MCF 10A (cell line): ENCODE results near the gene OSBP. TPM values are rescaled to one million over a fixed set of nuclear protein-coding genes. Genes with fewer than 3 reads are reported as not detected.
A peak's percentile ranks its signal among the peaks of the same experiment; 100 is the strongest.

Experiments used
- BruUV-seq: library from RNA; stranded (reverse); fragments of 400-500 nt; replicated peaks from 2 replicates; lab custom pipeline; 2021; lab: Mats Ljungman, UMichigan
- CTCF ChIA-PET: fragments of 300-600 bp; sonication (Branson Sonifier 250); formaldehyde crosslinking; extraction: SDS; loops from one replicate; lab custom pipeline; 2021; ENCODE audit warnings: antibody characterized with exemption, inconsistent platforms; lab: Yijun Ruan, JAX
- POLR2A ChIA-PET: fragments of 300-600, 350-650 bp; sonication (Branson Sonifier 250); formaldehyde crosslinking; extraction: SDS; loops from one replicate; lab custom pipeline; 2020; ENCODE audit warnings: antibody characterized with exemption, inconsistent platforms; lab: Yijun Ruan, JAX
- DNase-seq: peaks from one replicate; pipeline ENCODE4 v3.0.0-alpha.2; 2018; ENCODE audit not compliant: unreplicated experiment
- H3K27ac Mint-ChIP-seq: one replicate; pipeline ENCODE4 v1.8.0; 2022; ENCODE audit warnings: mild to moderate bottlenecking, low read depth, mixed read lengths; ENCODE audit not compliant: unreplicated experiment
- H3K27me3 Mint-ChIP-seq: one replicate; pipeline ENCODE4 v1.8.0; 2022; ENCODE audit warnings: mixed read lengths; ENCODE audit not compliant: insufficient read depth, unreplicated experiment
- H3K36me3 Mint-ChIP-seq: one replicate; pipeline ENCODE4 v1.8.0; 2022; ENCODE audit warnings: mild to moderate bottlenecking, moderate library complexity, mixed read lengths; ENCODE audit not compliant: insufficient read depth, unreplicated experiment
- H3K4me1 Mint-ChIP-seq: one replicate; pipeline ENCODE4 v1.8.0; 2022; ENCODE audit warnings: mixed read lengths; ENCODE audit not compliant: insufficient read depth, unreplicated experiment
- H3K4me3 Mint-ChIP-seq: one replicate; pipeline ENCODE4 v1.8.0; 2022; ENCODE audit warnings: mild to moderate bottlenecking, moderate library complexity, mixed read lengths; ENCODE audit not compliant: unreplicated experiment
- H3K9me3 Mint-ChIP-seq: one replicate; pipeline ENCODE4 v1.8.0; 2022; ENCODE audit warnings: mixed read lengths; ENCODE audit not compliant: unreplicated experiment
- intact Hi-C: fragments of 100-400 bp; cut with micrococcal nuclease; formaldehyde crosslinking; loops from 2 replicates; pipeline ENCODE4 v1.14.1; 2022
- total RNA-seq: library from RNA; stranded (reverse); gene quantifications from 2 replicates; pipeline ENCODE4 v1.2.3, GENCODE V29; 2022
- TF ChIP-seq, protein P1 (sequence below): fragments of 200-600 bp; IDR thresholded peaks from one replicate; pipeline ENCODE4 v1.8.0; 2022; ENCODE audit warnings: antibody characterized with exemption, mild to moderate bottlenecking; ENCODE audit not compliant: unreplicated experiment

Gene OSBP
- total RNA-seq, 1 experiment from 2014 or later, result 76.1 TPM

GRCh38 chr11:59573216-59573615 is 42.4 kb downstream of the OSBP start:
- H3K4me3 Mint-ChIP-seq, result no peak overlapping the region
- no peaks in the 10 kb centered on the region for H3K9me3 Mint-ChIP-seq
- BruUV-seq, result no TSS peak
- H3K4me1 Mint-ChIP-seq, result peaks cover 19% of the 10 kb centered on the region
- H3K27ac Mint-ChIP-seq, result peak overlapping the region; percentile 78
- DNase-seq, result peak; percentile 58
- no peaks in the 10 kb centered on the region for H3K27me3 Mint-ChIP-seq
- TF ChIP-seq, protein P1, sequence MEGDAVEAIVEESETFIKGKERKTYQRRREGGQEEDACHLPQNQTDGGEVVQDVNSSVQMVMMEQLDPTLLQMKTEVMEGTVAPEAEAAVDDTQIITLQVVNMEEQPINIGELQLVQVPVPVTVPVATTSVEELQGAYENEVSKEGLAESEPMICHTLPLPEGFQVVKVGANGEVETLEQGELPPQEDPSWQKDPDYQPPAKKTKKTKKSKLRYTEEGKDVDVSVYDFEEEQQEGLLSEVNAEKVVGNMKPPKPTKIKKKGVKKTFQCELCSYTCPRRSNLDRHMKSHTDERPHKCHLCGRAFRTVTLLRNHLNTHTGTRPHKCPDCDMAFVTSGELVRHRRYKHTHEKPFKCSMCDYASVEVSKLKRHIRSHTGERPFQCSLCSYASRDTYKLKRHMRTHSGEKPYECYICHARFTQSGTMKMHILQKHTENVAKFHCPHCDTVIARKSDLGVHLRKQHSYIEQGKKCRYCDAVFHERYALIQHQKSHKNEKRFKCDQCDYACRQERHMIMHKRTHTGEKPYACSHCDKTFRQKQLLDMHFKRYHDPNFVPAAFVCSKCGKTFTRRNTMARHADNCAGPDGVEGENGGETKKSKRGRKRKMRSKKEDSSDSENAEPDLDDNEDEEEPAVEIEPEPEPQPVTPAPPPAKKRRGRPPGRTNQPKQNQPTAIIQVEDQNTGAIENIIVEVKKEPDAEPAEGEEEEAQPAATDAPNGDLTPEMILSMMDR, result no peak
- intact Hi-C loops, result no loop called here
- POLR2A ChIA-PET, result interaction anchor here (0.7 to 2.3 kb wide), 7 partner anchors 12 to 195 kb away, joined by 3 to 19 read pairs (median 6); partner anchors contain the start of gene OSBP
- CTCF ChIA-PET, result interaction anchor here (0.6 to 1.3 kb wide), 5 partner anchors 10 to 1921 kb away, joined by 3 to 6 read pairs (median 3); no protein-coding TSS in a partner anchor
- peaks cover 40% of the 10 kb centered on the region for H3K36me3 Mint-ChIP-seq

- Mint-ChIP-seq H3K27me3 (no peaks in the 10 kb centered on the region), H3K4me3 (no peak overlapping the region), H3K4me1 (peaks cover 19% of the 10 kb centered on the region), H3K36me3 (peaks cover 28% of the 10 kb centered on the region), H3K9me3 (no peaks in the 10 kb centered on the region), H3K27ac (no peak overlapping the region)
- POLR2A ChIA-PET, result interaction anchor here (2.3 kb wide), 2 partner anchors 11 to 14 kb away, joined by 6 to 19 read pairs; no protein-coding TSS in a partner anchor
- TF ChIP-seq, protein P1, result no peak
- DNase-seq, result no peak
- CTCF ChIA-PET, result interaction anchor here (0.9 to 1.3 kb wide), 3 partner anchors 8 to 23 kb away, joined by 3 to 4 read pairs (median 3); no protein-coding TSS in a partner anchor
- no TSS peak for BruUV-seq
- intact Hi-C loops, result no loop called here
Observed at GRCh38 chr11:59572091-59572490, 43.5 kb downstream of the OSBP start.

DNA sequence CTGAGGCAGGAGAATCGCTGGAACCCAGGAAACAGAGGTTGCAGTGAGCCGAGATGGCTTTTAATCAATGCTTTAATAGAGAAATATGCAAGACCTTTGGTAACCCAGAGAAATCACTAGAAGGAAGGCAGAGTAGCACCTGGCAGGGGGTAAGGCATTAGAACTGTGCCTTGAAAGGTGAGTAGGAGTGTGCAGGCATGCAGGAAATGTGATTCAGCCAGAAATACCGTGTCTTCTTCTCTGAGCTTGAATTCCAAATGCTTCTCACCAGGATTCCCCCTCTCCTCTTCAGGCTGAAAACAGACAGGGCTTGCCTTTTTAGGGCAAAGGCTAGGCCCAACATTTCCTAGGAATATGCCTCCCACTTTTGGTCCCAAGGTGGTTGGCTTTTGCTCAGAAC is 53.3 kb downstream of the OSBP start:
- TF ChIP-seq, protein P1, result no peak
- Mint-ChIP-seq H3K36me3 (peaks cover 17% of the 10 kb centered on the region), H3K9me3 (no peaks in the 10 kb centered on the region), H3K4me1 (peaks cover 6% of the 10 kb centered on the region), H3K27ac (peak overlapping the region; percentile 99), H3K27me3 (no peaks in the 10 kb centered on the region), H3K4me3 (no peak overlapping the region)
- no TSS peak for BruUV-seq
- CTCF ChIA-PET, result interaction anchor here (0.6 to 3.4 kb wide), 3 partner anchors 10 to 103 kb away, joined by 3 to 27 read pairs (median 4); no protein-coding TSS in a partner anchor
- no peak for DNase-seq
- intact Hi-C loops, result no loop called here
- POLR2A ChIA-PET, result interaction anchor here (0.7 to 7.4 kb wide), 8 partner anchors 8 to 738 kb away, joined by 3 to 85 read pairs (median 12); partner anchors contain the start of genes OSBP and PATL1

DNA sequence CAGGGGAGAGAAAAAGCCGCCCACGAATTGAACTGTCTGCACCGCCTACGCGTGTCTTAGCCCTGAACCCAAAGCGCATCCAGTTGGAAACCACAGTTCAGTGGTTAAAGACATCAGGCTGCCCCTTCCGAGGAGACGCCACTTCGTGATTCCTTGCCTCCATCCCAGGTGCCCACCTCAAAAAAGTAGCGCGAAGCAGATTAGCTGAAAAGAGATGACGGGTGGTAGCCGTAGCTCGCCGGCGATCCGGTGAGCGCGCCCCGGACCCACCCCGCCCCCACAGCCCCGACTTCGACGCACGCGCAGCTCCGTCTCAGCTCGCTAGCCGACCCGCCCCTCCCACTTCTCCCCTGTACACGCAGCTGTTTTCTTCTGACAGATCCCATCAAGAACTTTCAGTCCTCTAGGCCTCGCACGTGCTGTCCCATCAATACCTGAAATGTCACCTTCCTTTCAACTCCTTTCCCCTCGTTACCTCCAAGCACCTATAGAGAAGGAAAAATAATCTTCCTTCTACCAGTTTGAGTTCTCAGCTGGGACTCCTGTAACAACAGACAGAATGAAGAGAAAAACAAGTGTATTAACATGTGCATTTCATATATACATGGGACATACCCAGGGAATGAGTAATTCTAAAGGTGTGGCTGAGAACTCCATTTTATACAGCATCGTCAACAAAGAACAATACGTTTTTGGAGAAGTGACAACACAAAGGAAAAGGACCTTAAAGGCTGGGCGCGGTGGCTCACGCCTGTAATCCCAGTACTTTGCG is 54.7 kb downstream of the OSBP start:
- intact Hi-C loops, result loop anchor here (1.0 to 2.0 kb wide), 2 partner anchors 10 to 56 kb away; no protein-coding TSS in a partner anchor
- Mint-ChIP-seq H3K4me1 (peaks cover 13% of the 10 kb centered on the region), H3K36me3 (peaks cover 17% of the 10 kb centered on the region), H3K9me3 (no peaks in the 10 kb centered on the region), H3K27me3 (no peaks in the 10 kb centered on the region), H3K27ac (peak overlapping the region; percentile 99), H3K4me3 (peak overlapping the region; percentile 78)
- no TSS peak for BruUV-seq
- DNase-seq, result peak; percentile 88
- POLR2A ChIA-PET, result interaction anchor here (0.6 to 7.4 kb wide), 14 partner anchors 10 to 503 kb away, joined by 3 to 85 read pairs (median 6); partner anchors contain the start of genes OSBP, PATL1 and STX3
- TF ChIP-seq, protein P1, result no peak
- CTCF ChIA-PET, result interaction anchor here (1.4 to 3.4 kb wide), 2 partner anchors 11 to 32 kb away, joined by 3 to 27 read pairs; no protein-coding TSS in a partner anchor
